ENCODE results near the gene NABP2. TPM values are rescaled to one million over a fixed set of nuclear protein-coding genes. Genes with fewer than 3 reads are reported as not detected.
"Not testable (repeated sequence)": the region's sequence is repeated elsewhere in the genome, so short reads cannot be mapped to it uniquely, and the experiment has no call there.

NABP2 gene
- total and polyA plus RNA-seq, 3 donors from 2014 or later: 27.5 to 40.8 (median 30.4) TPM

DNA sequence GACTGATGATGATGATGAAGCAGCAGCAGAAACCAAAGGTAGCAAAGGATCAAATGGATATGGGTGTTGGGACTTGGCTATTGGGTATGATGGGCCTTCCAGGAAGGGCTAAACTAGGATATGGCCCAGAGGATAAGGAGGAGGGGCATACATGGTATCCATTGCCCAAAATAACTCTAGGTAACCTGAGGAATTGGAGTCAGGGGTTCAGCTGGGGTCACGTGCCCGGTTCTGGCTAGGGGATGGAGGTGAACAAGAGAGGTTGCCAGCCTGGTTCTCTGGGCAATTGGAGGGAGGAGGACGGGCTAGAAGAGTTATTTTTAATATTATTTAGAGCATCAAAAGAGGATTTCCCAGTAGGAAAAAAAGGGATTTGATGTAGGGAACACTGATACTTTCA is 36.8 kb downstream of the NABP2 start:
- peaks cover 14% of the 10 kb centered on the region for H3K4me1 ChIP-seq
- no peak overlapping the region for H3K4me3 ChIP-seq
- no peaks in the 10 kb centered on the region for H3K27me3 ChIP-seq
- no peak overlapping the region for H3K27ac ChIP-seq
- DNase-seq: no peak
- H3K9me3 ChIP-seq: no peaks in the 10 kb centered on the region
- intact Hi-C loops (cut with DNase I; ENCODE audit: low total_unique reads): no loop called here
- no peak for TF ChIP-seq POLR2A (IDR thresholded peaks at IDR 0.05)
- TF ChIP-seq, protein P1, sequence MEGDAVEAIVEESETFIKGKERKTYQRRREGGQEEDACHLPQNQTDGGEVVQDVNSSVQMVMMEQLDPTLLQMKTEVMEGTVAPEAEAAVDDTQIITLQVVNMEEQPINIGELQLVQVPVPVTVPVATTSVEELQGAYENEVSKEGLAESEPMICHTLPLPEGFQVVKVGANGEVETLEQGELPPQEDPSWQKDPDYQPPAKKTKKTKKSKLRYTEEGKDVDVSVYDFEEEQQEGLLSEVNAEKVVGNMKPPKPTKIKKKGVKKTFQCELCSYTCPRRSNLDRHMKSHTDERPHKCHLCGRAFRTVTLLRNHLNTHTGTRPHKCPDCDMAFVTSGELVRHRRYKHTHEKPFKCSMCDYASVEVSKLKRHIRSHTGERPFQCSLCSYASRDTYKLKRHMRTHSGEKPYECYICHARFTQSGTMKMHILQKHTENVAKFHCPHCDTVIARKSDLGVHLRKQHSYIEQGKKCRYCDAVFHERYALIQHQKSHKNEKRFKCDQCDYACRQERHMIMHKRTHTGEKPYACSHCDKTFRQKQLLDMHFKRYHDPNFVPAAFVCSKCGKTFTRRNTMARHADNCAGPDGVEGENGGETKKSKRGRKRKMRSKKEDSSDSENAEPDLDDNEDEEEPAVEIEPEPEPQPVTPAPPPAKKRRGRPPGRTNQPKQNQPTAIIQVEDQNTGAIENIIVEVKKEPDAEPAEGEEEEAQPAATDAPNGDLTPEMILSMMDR (IDR thresholded peaks at IDR 0.05): no peak
- 77 to 84% methylated on average over 3 of the region's 3 CpGs for WGBS, 2 donors
- H3K36me3 ChIP-seq (ENCODE audit: low read depth, missing control alignments): no peaks in the 10 kb centered on the region

DNA sequence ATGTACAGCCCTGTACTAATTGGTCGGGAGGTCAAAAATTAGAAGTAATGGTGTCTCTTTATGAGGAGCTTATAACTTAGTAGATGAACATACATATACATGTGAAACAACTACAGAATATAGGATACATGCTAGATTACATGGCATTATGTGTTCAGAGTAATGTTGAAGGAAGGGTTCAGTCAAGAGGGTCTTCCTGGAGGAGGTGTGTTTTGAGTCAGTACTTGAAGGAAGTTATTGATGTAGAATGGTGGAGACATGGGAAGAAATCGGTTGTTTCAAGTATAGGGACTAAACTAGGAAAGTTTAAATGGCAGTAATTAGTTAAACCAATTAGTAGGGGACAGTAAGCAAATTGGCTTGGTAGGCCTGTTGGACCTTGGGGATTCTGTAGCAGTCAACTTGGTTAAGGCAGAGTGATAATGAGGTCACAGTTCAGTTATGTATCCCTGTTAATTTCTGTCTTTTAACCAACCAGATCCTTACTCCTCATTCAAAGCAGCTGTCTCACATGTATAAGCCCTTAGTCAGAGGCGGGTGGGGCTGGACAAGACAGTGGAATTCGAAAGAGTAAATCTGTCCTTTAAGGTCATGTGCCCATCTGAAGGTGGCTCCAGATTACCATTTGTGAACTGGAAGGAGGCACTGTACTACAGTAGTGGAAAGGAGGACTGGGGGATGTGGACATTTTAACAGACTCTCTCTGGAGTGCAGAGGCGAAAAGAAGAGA is 37.5 kb downstream of the NABP2 start:
- no peak overlapping the region for H3K4me3 ChIP-seq
- no peaks in the 10 kb centered on the region for H3K36me3 ChIP-seq (ENCODE audit: low read depth, missing control alignments)
- DNase-seq: no peak
- H3K27me3 ChIP-seq: no peaks in the 10 kb centered on the region
- H3K9me3 ChIP-seq: no peaks in the 10 kb centered on the region
- peaks cover 13% of the 10 kb centered on the region for H3K4me1 ChIP-seq
- intact Hi-C loops (cut with DNase I; ENCODE audit: low total_unique reads): no loop called here
- H3K27ac ChIP-seq: no peak overlapping the region
- no peak for TF ChIP-seq POLR2A (IDR thresholded peaks at IDR 0.05)
- TF ChIP-seq, protein P1 (IDR thresholded peaks at IDR 0.05): no peak
- WGBS, 2 donors: 89 to 94% methylated on average over 5 of the region's 5 CpGs

DNA sequence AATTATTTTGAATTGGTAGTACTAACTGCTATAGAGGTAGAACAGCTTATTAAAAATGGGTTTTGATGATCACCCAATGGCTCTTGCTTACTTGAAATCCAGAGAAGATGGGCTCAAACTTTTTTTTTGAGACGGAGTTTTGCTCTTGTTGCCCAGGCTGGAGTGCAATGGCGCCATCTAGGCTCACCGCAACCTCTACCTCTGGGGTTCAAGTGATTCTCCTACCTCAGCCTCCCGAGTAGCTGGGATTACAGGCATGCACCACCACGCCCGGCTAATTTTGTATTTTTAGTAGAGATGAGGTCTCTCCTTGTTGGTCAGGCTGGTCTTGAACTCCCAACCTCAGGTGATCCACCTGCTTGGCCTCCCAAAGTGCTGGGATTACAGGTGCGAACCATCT is 38.8 kb downstream of the NABP2 start:
- H3K27me3 ChIP-seq; H3K36me3 ChIP-seq (ENCODE audit: low read depth, missing control alignments); H3K4me1 ChIP-seq; DNase-seq; H3K4me3 ChIP-seq; H3K27ac ChIP-seq; intact Hi-C loops (cut with DNase I; ENCODE audit: low total_unique reads); H3K9me3 ChIP-seq: not testable (repeated sequence)
- 90 to 91% methylated on average over 7 of the region's 7 CpGs for WGBS, 2 donors

DNA sequence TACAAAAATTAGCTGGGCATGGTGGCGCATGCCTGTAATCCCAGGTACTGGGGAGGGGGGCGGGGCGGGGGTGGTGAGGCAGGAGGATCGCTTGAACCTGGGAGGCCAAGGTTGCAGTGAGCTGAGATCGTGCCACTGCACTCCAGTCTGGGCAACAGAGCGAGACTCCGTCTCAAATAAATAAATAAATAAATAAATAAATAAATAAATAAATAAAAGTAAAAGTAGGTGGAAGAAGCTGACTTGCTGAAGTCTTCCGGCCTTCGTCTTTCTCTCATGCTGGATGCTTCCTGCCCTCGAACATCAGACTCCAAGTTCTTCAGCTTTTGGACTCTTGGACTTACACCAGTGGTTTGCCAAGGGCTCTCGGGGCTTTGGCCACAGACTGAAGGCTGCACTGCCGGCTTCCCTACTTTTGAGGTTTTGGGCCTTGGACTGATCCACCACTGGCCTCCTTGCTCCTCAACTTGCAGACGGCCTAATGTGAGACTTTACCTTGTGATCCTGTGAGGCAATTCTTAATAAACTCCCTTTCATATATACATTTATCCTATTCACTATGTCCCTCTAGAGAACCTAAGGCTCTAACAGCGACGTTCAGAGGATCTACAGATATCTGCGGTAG is 42.0 kb downstream of the NABP2 start:
- WGBS, 2 donors: 47 to 49% methylated on average over 16 of the region's 16 CpGs
- intact Hi-C loops (cut with DNase I; ENCODE audit: low total_unique reads); H3K27me3 ChIP-seq; H3K9me3 ChIP-seq; DNase-seq; H3K36me3 ChIP-seq (ENCODE audit: low read depth, missing control alignments): not testable (repeated sequence)
- H3K27ac ChIP-seq: peak overlapping the region; percentile 91
- peaks cover 20% of the 10 kb centered on the region for H3K4me1 ChIP-seq
- peak overlapping the region; percentile 72 to 76 for H3K4me3 ChIP-seq

DNA sequence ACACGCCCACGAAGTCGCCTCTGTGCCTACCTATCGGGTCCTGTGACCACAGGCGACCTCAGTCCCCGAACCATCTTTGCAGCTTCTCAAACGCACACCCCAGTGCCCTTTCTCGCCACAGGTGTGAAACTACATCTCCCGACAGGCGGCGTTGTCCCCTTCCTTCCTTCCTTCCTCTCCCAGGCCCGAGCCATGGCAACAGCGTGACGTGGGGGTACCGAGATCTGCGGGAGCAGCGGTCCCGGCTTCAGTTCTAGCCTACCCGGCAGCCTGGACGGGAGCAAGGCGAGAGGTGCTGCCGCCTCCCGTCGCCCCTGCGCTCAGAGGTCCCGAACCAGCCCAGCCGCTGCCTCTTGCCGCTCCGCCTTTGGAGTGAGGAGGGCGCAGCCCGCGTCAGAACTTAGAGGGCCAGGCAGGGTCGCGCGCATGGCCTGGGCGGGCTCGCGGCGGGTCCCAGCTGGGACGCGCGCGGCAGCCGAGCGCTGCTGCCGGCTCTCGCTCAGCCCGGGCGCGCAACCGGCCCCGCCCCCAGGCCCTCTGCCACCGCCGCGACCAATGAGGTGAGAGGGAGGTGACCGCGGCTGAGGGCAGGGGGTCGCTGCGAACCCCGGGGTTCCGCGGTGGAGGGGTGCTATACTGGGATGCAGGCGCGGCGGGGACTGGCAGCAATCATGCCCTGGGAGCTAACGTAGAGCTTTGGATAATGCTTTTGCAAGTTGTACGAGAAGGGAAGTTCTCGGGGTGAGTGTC is 42.7 kb downstream of the NABP2 start, which contains the start of gene COQ10A:
Gene COQ10A, plus strand, starts transcription at position 250 of the 750 bp plus-strand sequence. Its CDS starts 177 bp downstream, at position 427.
- no peaks in the 10 kb centered on the region for H3K27me3 ChIP-seq

More for the DNA sequence above, 42.7 kb downstream of the NABP2 start, which contains the start of gene COQ10A:
- DNase-seq: peak; percentile 96
- TF ChIP-seq, protein P1 (IDR thresholded peaks at IDR 0.05): peak; percentile 59 to 73 (median 63)
- no peak for TF ChIP-seq POLR2A (IDR thresholded peaks at IDR 0.05)
- Histone ChIP-seq H3K4me1 (peaks cover 26% of the 10 kb centered on the region), H3K27ac (peak within 1 kb of the TSS; percentile 91), H3K4me3 (peak within 1 kb of the TSS; percentile 72 to 76), H3K36me3 (ENCODE audit: low read depth, missing control alignments) (no peaks in the 10 kb centered on the region), H3K9me3 (no peaks in the 10 kb centered on the region)
- WGBS, 2 donors: 0% methylated on average over 7 to 67 of the region's 68 CpGs
- intact Hi-C loops (cut with DNase I; ENCODE audit: low total_unique reads): no loop called here

All from testis (tissue), 3 donors.